ENCODE measurements around the gene TNNT3. TPM values are rescaled to one million over a fixed set of nuclear protein-coding genes. Genes with fewer than 3 reads are reported as not detected.

Gene TNNT3
- total RNA-seq, 2 experiments from 2014 or later, result 3.7 to 5.4 TPM

- POLR2A ChIA-PET, result no interaction called here
- Mint-ChIP-seq H3K4me3 (no peak overlapping the region), H3K36me3 (ENCODE audit: low read depth) (no peaks in the 10 kb centered on the region), H3K27me3 (no peaks in the 10 kb centered on the region), H3K27ac (no peak overlapping the region), H3K9me3 (no peaks in the 10 kb centered on the region), H3K4me1 (no peaks in the 10 kb centered on the region)
- no peak for DNase-seq
- CTCF ChIA-PET, result no interaction called here
Observed at GRCh38 chr11:1982873-1983600, 63.5 kb downstream of the TNNT3 start.

DNA sequence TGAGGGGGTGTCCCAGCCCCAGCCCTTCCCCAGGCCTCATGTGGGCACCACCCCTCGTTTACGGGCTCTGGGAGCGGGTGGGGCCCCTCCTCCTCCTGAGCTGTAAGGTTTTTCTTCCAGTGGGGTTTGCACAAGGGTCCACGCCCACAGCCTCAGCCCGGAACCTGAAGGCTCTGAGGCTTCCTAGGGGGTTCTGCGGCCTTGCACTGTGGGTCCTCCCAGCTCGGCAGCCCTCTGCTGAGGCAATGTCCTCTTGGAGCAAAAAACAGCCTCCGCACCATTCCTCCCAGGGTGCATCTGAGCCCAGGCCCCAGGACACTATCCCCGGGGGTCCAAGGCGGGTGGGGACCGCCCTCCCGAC is 64.1 kb downstream of the TNNT3 start:
- H3K36me3 Mint-ChIP-seq (ENCODE audit: low read depth), result no peaks in the 10 kb centered on the region
- H3K9me3 Mint-ChIP-seq, result no peaks in the 10 kb centered on the region
- no peaks in the 10 kb centered on the region for H3K27me3 Mint-ChIP-seq
- no peaks in the 10 kb centered on the region for H3K4me1 Mint-ChIP-seq
- POLR2A ChIA-PET, result no interaction called here
- DNase-seq, result no peak
- no peak overlapping the region for H3K4me3 Mint-ChIP-seq
- CTCF ChIA-PET, result no interaction called here
- H3K27ac Mint-ChIP-seq, result no peak overlapping the region

- H3K4me3 Mint-ChIP-seq, result no peak overlapping the region
- no peaks in the 10 kb centered on the region for H3K36me3 Mint-ChIP-seq (ENCODE audit: low read depth)
- no peak for DNase-seq
- no peaks in the 10 kb centered on the region for H3K4me1 Mint-ChIP-seq
- H3K27me3 Mint-ChIP-seq, result no peaks in the 10 kb centered on the region
- no peak overlapping the region for H3K27ac Mint-ChIP-seq
- no peaks in the 10 kb centered on the region for H3K9me3 Mint-ChIP-seq
- ChIA-PET POLR2A (no interaction called here), CTCF (interaction anchor here (0.7 to 1.2 kb wide), 3 partner anchors 10 to 293 kb away, joined by 3 read pairs; no protein-coding TSS in a partner anchor)
Observed at GRCh38 chr11:1987024-1987423, 67.5 kb downstream of the TNNT3 start.

- H3K4me3 Mint-ChIP-seq, result no peak overlapping the region
- H3K36me3 Mint-ChIP-seq (ENCODE audit: low read depth), result no peaks in the 10 kb centered on the region
- CTCF ChIA-PET, result no interaction called here
- POLR2A ChIA-PET, result no interaction called here
- no peaks in the 10 kb centered on the region for H3K9me3 Mint-ChIP-seq
- no peaks in the 10 kb centered on the region for H3K4me1 Mint-ChIP-seq
- H3K27me3 Mint-ChIP-seq, result no peaks in the 10 kb centered on the region
- no peak overlapping the region for H3K27ac Mint-ChIP-seq
- DNase-seq, result no peak
Observed at GRCh38 chr11:1988174-1988573, 68.7 kb downstream of the TNNT3 start.

Small RNA genes lying within 50 kb of the gene (microRNA-seq; reads per million reads assigned to microRNA genes)
- gene MIR7847 (ENCODE audit: borderline microRNAs expressed, borderline replicate concordance), result not detected

Other genes starting within 250 kb of the TNNT3 start
- gene KRTAP5-6, start 222.5 kb upstream of the TNNT3 start, total RNA-seq, result not detected
- 1 to 10 TPM in 1 of 2 experiments, under 1 TPM in 1; 0.96 to 1.3 TPM for gene IFITM10, start 169.1 kb upstream of the TNNT3 start, total RNA-seq
- gene CTSD, start 155.8 kb upstream of the TNNT3 start, total RNA-seq, result 100 to 1,000 TPM; 140 to 154 TPM
- not detected for gene SYT8, start 84.7 kb upstream of the TNNT3 start, total RNA-seq
- not detected for gene TNNI2, start 80.7 kb upstream of the TNNT3 start, total RNA-seq
- gene LSP1, start 66.6 kb upstream of the TNNT3 start, total RNA-seq, result 100 to 1,000 TPM; 668 to 687 TPM
- gene PRR33, start 27.8 kb upstream of the TNNT3 start, total RNA-seq, result under 1 TPM in 1 of 2 experiments, not detected in 1; 0.05 TPM
- 100 to 1,000 TPM in 1 of 2 experiments, 10 to 100 TPM in 1; 77.5 to 106 TPM for gene MRPL23, start 27.6 kb downstream of the TNNT3 start, total RNA-seq
- not detected for gene H19, start 78.1 kb downstream of the TNNT3 start, total RNA-seq
- under 1 TPM; 0.07 to 0.08 TPM for gene IGF2, start 219.7 kb downstream of the TNNT3 start, total RNA-seq
- gene INS, start 241.5 kb downstream of the TNNT3 start, total RNA-seq, result not detected